GM08714 (cell line): ENCODE data around the gene NUBP2.
A peak's percentile ranks its signal among the peaks of the same experiment; 100 is the strongest.

Experiments used
- H3K4me3 ChIP-seq: fragments of 200-500 bp; sonication (Bioruptor generic); 2 replicates; pipeline ENCODE4 v1.5.1; 2014; ENCODE audit warnings: mild to moderate bottlenecking, low read length, inconsistent platforms
- ZNF274 ChIP-seq: IDR thresholded peaks from 2 replicates; pipeline ENCODE4 v1.6.1; 2012; ENCODE audit warnings: mild to moderate bottlenecking, low read depth, low read length

NUBP2 gene

DNA sequence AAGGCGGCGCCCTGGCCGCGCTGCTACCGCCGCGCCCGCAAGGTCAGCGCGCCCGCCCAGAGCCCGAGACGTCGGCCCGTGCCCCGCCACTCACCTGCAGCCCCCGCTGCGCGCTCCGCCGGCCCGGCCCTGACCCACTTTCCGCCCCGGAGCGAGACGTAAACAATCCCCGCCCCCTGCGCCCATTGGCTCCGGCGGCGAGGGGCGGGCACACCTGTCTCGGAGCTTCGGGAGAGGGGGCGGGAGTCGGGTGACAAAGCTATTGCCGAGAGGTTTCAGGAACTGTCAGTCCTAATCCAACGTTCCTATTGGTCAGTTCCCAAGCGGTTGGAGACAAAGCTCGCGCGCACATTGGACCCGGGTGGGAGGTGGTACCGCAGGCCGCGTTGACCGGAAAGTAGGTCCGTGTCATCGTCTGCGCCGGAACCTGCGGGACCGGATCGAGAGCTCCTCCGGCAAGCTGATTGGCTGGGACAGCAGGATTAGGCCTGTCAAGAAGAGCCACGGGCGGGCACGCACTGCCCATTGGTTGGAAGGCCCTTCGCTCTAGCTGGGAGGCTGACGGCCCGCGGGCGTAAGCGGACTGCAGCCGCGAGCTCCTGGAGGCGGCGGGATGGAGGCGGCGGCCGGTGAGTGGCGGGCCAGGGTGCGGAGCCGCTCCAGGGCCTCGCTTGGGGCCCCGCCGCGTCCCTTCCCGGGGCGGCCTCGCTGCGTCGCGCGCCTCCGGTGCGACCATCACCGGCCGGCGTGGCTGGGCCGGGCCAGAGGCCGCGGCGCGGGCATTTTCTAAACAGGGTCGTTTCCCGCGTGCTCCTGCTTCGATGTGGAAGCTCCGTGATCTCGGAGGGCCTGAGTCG, at the start of gene NUBP2, which contains the start of gene SPSB3:
NUBP2 (plus strand) TSS at position 553 of the 857 bp plus-strand sequence; CDS start at position 614, 61 bp downstream.
SPSB3 (minus strand) TSS at position 164 of the 857 bp plus-strand sequence. CDS start 1,088 bp downstream, outside the sequence.
- peak within 1 kb of the TSS; percentile 77 for H3K4me3 ChIP-seq
- TF ChIP-seq ZNF274, result no peak

- TF ChIP-seq ZNF274, result no peak
- H3K4me3 ChIP-seq, result no peak overlapping the region
Measured at GRCh38 chr16:1734123-1734522, 48.6 kb upstream of the NUBP2 start.

DNA sequence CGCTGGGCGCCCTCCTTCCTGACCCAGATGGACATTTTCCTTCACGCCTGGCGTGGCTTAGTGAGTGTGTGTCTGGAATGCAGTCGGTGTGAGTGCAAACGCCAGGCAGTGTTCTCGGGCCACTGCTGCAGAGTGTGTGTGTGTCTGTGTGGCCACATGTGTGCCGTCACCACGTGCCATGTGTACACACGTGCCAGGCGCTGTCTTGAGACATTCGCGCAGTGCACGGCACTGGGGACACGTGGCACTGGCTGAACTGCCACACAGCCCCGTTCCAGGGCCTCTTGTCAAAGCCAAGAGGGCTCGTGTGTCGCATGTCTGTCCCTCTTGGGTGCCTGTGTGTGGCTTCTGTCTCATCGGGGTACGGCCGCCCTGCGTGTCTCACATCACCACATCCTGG, 47.9 kb upstream of the NUBP2 start:
- H3K4me3 ChIP-seq, result no peak overlapping the region
- TF ChIP-seq ZNF274, result no peak

GRCh38 chr16:1740234-1740633, 42.5 kb upstream of the NUBP2 start:
- no peak for TF ChIP-seq ZNF274
- no peak overlapping the region for H3K4me3 ChIP-seq

- H3K4me3 ChIP-seq, result no peak overlapping the region
- no peak for TF ChIP-seq ZNF274
Measured at GRCh38 chr16:1740781-1741490, 41.8 kb upstream of the NUBP2 start.

- H3K4me3 ChIP-seq, result no peak overlapping the region
- no peak for TF ChIP-seq ZNF274
Measured at GRCh38 chr16:1741553-1742165, 41.1 kb upstream of the NUBP2 start.

DNA sequence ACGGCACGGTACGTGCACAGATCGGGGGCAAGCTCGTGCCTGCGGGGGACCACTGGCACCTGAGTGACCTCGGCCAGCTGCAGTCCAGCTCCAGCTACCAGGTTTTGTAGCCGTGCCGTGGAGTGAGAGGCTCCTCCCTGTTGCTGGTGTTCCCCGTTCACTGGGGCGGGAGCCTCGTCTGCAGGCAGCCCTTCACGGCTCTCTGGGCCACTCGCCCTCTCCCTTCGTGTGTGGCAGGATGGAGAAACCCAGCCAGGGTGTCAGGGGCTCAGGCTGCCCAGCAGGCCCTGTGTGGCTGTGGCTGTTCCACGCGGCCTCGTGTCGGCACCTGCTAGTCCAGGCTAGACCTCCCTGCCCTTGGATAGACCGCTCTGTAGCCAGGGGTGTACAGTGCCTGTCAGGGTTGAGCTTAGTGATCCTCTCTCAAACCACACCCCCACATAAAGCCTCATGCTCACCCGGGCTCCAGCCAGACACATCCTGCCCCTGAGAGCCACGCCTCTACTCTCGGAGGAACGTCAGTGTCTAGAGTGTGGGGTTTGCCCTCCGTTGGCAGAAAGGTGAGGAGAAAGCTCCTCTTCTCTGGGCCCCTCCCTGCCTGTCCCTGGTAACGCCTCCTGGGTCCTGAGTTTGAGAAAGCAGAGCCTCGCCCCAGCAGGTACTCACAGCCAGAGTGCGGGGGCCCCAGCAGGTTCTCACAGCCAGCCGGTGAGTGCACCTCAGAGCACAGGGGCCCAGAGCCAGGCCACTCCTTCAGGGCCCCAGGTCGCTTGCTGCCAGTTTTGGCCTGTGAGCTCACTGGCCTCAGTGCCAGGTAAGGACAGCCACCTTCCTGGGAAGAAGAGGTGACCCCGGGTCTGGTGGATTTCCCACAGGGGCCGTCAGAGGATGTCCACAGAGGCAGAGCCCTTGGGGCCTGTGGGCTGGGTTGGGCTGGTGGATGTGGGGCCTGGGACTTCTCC, 39.1 kb upstream of the NUBP2 start:
- no peak overlapping the region for H3K4me3 ChIP-seq
- TF ChIP-seq ZNF274, result no peak

DNA sequence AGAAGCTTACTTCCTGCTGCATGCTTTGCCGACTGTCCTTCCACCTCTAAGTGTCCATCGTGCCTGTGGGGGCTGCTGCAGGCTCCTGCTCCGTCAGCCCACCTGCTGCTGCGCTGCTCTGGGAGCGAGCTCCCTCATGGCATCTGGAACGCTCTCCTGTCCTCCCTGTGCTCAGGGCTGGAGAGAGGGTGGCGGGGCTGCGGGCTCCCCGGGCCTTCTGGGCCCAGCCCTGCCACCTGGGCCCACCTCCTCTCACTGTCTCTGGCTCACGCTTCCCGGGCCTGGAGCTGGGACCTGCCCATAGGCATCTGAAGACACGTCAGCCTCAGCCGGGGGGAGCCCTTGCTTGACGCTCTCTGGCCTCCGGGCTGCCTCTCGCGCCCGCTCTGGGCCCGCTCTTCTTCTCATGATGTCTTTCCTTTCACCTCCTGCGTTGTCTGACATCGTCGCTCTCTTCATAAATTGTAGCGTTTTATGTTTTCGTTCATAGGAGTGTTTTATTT, 38.4 kb upstream of the NUBP2 start:
- H3K4me3 ChIP-seq, result no peak overlapping the region
- no peak for TF ChIP-seq ZNF274

- H3K4me3 ChIP-seq, result no peak overlapping the region
- no peak for TF ChIP-seq ZNF274
Measured at GRCh38 chr16:1745181-1745899, 37.4 kb upstream of the NUBP2 start.

DNA sequence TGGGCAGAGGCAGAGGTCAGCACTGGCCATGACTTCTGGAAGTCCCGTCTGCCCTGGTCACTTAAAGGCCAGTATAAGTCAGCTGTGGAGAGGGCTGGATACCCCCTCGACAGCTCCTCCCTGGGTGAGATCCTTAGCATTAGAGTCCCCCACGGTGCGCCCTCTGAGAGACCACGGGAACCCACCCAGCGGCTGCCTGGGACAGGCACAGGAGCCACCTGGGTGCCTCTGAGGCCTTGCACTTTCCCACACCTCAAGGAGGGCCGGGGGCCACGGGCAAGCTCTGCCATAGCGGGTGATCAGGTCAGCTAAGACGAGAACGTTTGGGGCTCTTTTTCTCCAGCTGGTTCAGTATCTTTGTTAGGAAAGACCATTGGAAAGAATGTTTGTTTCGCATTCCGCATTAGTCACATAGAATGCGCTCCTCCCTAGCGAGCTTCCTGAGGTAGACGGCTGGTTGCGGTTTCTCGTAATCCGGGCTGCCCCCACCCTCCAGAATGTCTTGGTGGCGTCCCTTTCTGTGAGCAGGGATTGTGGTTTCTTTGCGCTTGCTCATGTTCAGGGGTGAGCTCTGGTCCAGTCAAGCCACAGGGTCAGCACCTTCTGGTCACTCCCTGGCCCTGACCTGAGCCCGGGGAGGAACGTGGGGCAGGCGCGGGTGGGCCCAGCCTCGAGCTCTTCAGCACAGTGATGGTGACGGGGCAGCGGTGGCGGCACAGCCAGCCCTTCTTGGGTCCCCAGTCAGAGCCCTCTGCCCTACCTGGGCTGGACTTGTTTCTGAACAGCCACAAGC, 36.7 kb upstream of the NUBP2 start:
- no peak overlapping the region for H3K4me3 ChIP-seq
- no peak for TF ChIP-seq ZNF274

DNA sequence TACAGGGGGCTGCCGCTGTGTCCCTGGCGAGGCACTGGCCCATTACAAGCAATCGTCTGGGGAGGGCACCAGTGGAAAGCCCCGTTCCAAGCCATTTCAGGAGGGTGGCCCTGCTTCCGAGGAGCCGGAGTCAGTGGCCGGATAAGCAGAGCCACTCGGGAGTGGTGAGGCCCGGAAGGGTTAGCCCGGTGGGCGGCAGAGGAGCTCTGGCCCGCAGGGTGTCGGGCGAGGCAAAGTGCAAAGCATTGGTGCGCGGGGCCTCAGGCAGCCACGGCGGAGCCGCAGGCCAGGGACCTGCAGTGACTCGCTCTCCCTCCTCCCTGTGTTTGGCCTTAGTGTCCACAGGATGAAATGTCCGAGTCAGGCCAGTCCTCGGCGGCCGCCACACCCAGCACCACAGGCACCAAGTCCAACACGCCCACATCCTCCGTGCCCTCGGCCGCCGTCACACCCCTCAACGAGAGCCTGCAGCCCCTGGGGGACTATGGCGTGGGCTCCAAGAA, 36.0 kb upstream of the NUBP2 start:
- TF ChIP-seq ZNF274, result no peak
- no peak overlapping the region for H3K4me3 ChIP-seq

DNA sequence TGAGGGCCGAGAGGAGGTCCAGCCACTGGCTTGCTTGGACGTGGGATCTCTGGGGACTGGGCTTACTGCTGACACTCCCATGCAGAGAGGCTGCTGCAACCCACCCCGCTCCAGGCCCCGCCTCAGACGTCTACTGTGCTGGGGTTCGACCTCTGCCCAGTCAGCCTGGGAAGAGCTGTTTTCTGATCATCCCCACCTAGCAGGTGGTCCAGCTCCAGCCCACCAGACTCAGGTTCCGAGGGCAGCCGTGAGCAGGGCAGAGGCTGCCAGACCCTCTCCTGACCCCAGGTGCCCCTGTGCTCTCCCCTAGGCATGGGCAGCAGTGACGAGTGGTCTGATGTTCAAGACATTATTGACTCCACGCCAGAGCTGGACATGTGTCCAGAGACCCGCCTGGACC, 34.8 kb upstream of the NUBP2 start:
- H3K4me3 ChIP-seq, result no peak overlapping the region
- no peak for TF ChIP-seq ZNF274
